Keratinocyte (primary cell): ENCODE data around the gene STEAP2.

Source experiments
- CTCF ChIP-seq, 3 experiments: IDR thresholded peaks in 1 of 3; conservative IDR thresholded peaks in 1 of 3; optimal IDR thresholded peaks in 1 of 3; 2 replicates in 2 of 3; 3 replicates in 1 of 3; pipeline versions ENCODE3 to v1.5.1; 2011; ENCODE audit warnings: low read length in 3 of 3, mild to moderate bottlenecking in 3 of 3, moderate library complexity in 2 of 3, control low read depth in 1 of 3, inconsistent platforms in 1 of 3; ENCODE audit not compliant: insufficient read depth in 2 of 3; ENCODE audit errors: extremely low read depth in 1 of 3
- EZH2 ChIP-seq: IDR thresholded peaks from one replicate; pipeline ENCODE4 v1.6.1; 2012; ENCODE audit warnings: inconsistent platforms, mild to moderate bottlenecking, low read length, moderate library complexity

- TF ChIP-seq CTCF (optimal IDR thresholded peaks at IDR 0.05 in 1 of 3, IDR thresholded peaks at IDR 0.05 in 1 of 3, conservative IDR thresholded peaks at IDR 0.05 in 1 of 3; ENCODE audit: extremely low read depth in 1 of 3, insufficient read depth in 2 of 3, low read length in 3 of 3) (no peak), EZH2 (no peak)
Observed at GRCh38 chr7:90233569-90233968, 22.0 kb downstream of the STEAP2 start.
